K562 (cell line): Measurements from ENCODE around the gene MAGI2. TPM values are rescaled to one million over a fixed set of nuclear protein-coding genes. Genes with fewer than 3 reads are reported as not detected.

Experiments used
- ATAC-seq: fragments of 200-7000 bp; cut with Tn5 transposase; 3 replicates; pipeline ENCODE4 v1.9.1; 2020; ENCODE audit warnings: moderate library complexity
- BruUV-seq: library from RNA; stranded (reverse); fragments of 400-500 nt; replicated peaks from 2 replicates; lab custom pipeline; 2021; lab: Mats Ljungman, UMichigan
- CTCF ChIA-PET: fragments of 300-600 bp; formaldehyde crosslinking; extraction: SDS; loops from one replicate; lab custom pipeline; 2021; ENCODE audit warnings: low intra/inter-chr PET ratio; lab: Yijun Ruan, JAX
- POLR2A ChIA-PET: fragments of 300-600, 350-650 bp; sonication (Branson Sonifier 250); formaldehyde crosslinking; extraction: SDS; loops from one replicate; lab custom pipeline; 2021; ENCODE audit warnings: antibody characterized with exemption, inconsistent platforms; lab: Yijun Ruan, JAX
- DNase-seq, 4 experiments: peaks; one replicate each; pipeline versions ENCODE4 v3.0.0 to v3.0.0-alpha.2; 2011 to 2018; ENCODE audit warnings: low spot score in 3 of 4, mixed read lengths in 3 of 4; ENCODE audit errors: extremely low read depth in 1 of 4
- FAIRE-seq: peaks from 2 replicates; lab custom pipeline; 2011; peaks lifted over from hg19 to GRCh38; lab: Jason Lieb, UNC
- H2AFZ ChIP-seq: 2 replicates; pipeline ENCODE4 v1.6.0; 2011; ENCODE audit warnings: low read depth, low read length, control low read depth, inconsistent platforms
- H3K27ac ChIP-seq: fragments of 200-600 bp; 3 replicates; pipeline ENCODE4 v1.8.0; 2011; ENCODE audit warnings: low read depth, mild to moderate bottlenecking, control low read depth, inconsistent platforms, low read length, moderate library complexity, mixed read lengths; ENCODE audit errors: extremely low read depth
- H3K27me3 ChIP-seq, 2 experiments: fragments of 300-600 bp in 1 of 2; 2 replicates in 1 of 2; 3 replicates in 1 of 2; pipeline versions ENCODE4 v1.6.0 to v1.8.0; 2011; ENCODE audit warnings: inconsistent platforms in 2 of 2, low read length in 2 of 2, mild to moderate bottlenecking in 1 of 2, mixed read lengths in 1 of 2, moderate library complexity in 1 of 2; ENCODE audit not compliant: control insufficient read depth in 2 of 2, insufficient read depth in 2 of 2
- H3K36me3 ChIP-seq: fragments of 300-600 bp; 3 replicates; pipeline ENCODE4 v1.8.0; 2011; ENCODE audit warnings: mild to moderate bottlenecking, low read length, inconsistent platforms; ENCODE audit not compliant: control insufficient read depth, insufficient read depth
- H3K4me1 ChIP-seq, 2 experiments: fragments of 200-600 bp in 1 of 2; replicated peaks in 1 of 2; 2 replicates in 1 of 2; 3 replicates in 1 of 2; pipeline versions ENCODE4 v1.5.1 to v1.8.0; 2011; ENCODE audit warnings: inconsistent platforms in 2 of 2, low read length in 2 of 2, mild to moderate bottlenecking in 1 of 2, mixed read lengths in 1 of 2, moderate library complexity in 1 of 2; ENCODE audit not compliant: control insufficient read depth in 2 of 2, insufficient read depth in 2 of 2
- H3K4me2 ChIP-seq: 2 replicates; pipeline ENCODE4 v1.6.1; 2011; ENCODE audit warnings: low read length, control low read depth, inconsistent platforms, mixed read lengths; ENCODE audit not compliant: insufficient read depth
- H3K4me3 ChIP-seq: fragments of 200-600 bp; sonication (generic), shearing (Covaris generic); 2 replicates; pipeline ENCODE4 v1.5.1; 2016; ENCODE audit warnings: control low read depth, inconsistent platforms
- H3K79me2 ChIP-seq: fragments of 200-600 bp; 3 replicates; pipeline ENCODE4 v1.8.0; 2011; ENCODE audit warnings: low read length, inconsistent platforms; ENCODE audit not compliant: control insufficient read depth, insufficient read depth
- H3K9ac ChIP-seq, 2 experiments: 2 replicates each; pipeline versions ENCODE4 v1.6.0 to v1.6.1; 2011; ENCODE audit warnings: low read depth in 2 of 2, low read length in 2 of 2, control low read depth in 1 of 2, inconsistent platforms in 1 of 2, mild to moderate bottlenecking in 1 of 2, mixed read lengths in 1 of 2; ENCODE audit not compliant: insufficient read depth in 1 of 2
- H3K9me1 ChIP-seq: one replicate; pipeline ENCODE4 v1.6.0; 2011; ENCODE audit warnings: inconsistent platforms, mild to moderate bottlenecking, low read length, moderate library complexity; ENCODE audit not compliant: control insufficient read depth, insufficient read depth
- H3K9me3 ChIP-seq: replicated peaks from 2 replicates; pipeline ENCODE4 v1.5.1; 2011; ENCODE audit warnings: low read depth, low read length, inconsistent platforms; ENCODE audit not compliant: control insufficient read depth, insufficient read depth
- H4K20me1 ChIP-seq: replicated peaks from 2 replicates; pipeline ENCODE4 v1.6.1; 2011; ENCODE audit warnings: low read length, inconsistent platforms, mixed read lengths; ENCODE audit not compliant: control insufficient read depth, insufficient read depth
- BRD9 ChIP-seq: fragments of 450-650 bp; IDR thresholded peaks from 2 replicates; pipeline ENCODE4 v1.6.1; 2018; ENCODE audit warnings: low read depth; ENCODE audit not compliant: partially characterized antibody
- C11orf30 ChIP-seq: fragments of 450-650 bp; IDR thresholded peaks from 2 replicates; pipeline ENCODE4 v1.6.1; 2016; ENCODE audit warnings: low read depth, mild to moderate bottlenecking
- FOXJ2 ChIP-seq: fragments of 200-800 bp; sonication (Bioruptor generic); IDR thresholded peaks from 2 replicates; pipeline ENCODE4 v1.6.1; 2016; ENCODE audit warnings: missing genetic modification characterization, missing compliant biosample characterization
- HDAC1 ChIP-seq, 2 experiments: fragments of 450-650 bp; IDR thresholded peaks; 2 replicates each; pipeline ENCODE4 v1.6.1; 2016 to 2017; ENCODE audit warnings: inconsistent platforms in 1 of 2, mild to moderate bottlenecking in 1 of 2, moderate library complexity in 1 of 2
- LEF1 ChIP-seq: fragments of 450-650 bp; IDR thresholded peaks from 2 replicates; pipeline ENCODE4 v1.6.1; 2016; ENCODE audit warnings: mild to moderate bottlenecking
- MYBL2 ChIP-seq, 2 experiments: fragments of 450-650 bp in 1 of 2; sonication (generic) in 1 of 2; formaldehyde crosslinking in 1 of 2; IDR thresholded peaks; 2 replicates each; pipeline versions ENCODE4 v1.6.1 to v1.8.1; 2017 to 2022; ENCODE audit warnings: borderline replicate concordance in 1 of 2, inconsistent platforms in 1 of 2, low read depth in 1 of 2, mild to moderate bottlenecking in 1 of 2, missing genetic modification reagents in 1 of 2, moderate library complexity in 1 of 2
- NCOA1 ChIP-seq: fragments of 450-650 bp; IDR thresholded peaks from 2 replicates; pipeline ENCODE4 v1.6.1; 2016; ENCODE audit warnings: low read depth
- NELFE ChIP-seq: IDR thresholded peaks from 2 replicates; pipeline ENCODE4 v1.6.1; 2011; ENCODE audit warnings: mild to moderate bottlenecking; ENCODE audit not compliant: insufficient read depth, insufficient read length
- NR1H2 ChIP-seq: sonication (generic); formaldehyde crosslinking; IDR thresholded peaks from 2 replicates; pipeline ENCODE4 v1.4.0; 2020; ENCODE audit warnings: mild to moderate bottlenecking, missing genetic modification reagents
- PHF21A ChIP-seq: fragments of 450-650 bp; IDR thresholded peaks from 2 replicates; pipeline ENCODE4 v1.6.1; 2017; ENCODE audit warnings: low read depth, borderline replicate concordance
- POU5F1 ChIP-seq: fragments of 150-350 bp; IDR thresholded peaks from 2 replicates; pipeline ENCODE4 v1.6.1; 2014; ENCODE audit warnings: borderline replicate concordance, low read length, low read depth, mild to moderate bottlenecking; ENCODE audit not compliant: partially characterized antibody
- SMAD1 ChIP-seq: fragments of 150-350 bp; IDR thresholded peaks from 2 replicates; pipeline ENCODE4 v1.6.1; 2014; ENCODE audit warnings: low read length, low read depth; ENCODE audit not compliant: partially characterized antibody
- STAT6 ChIP-seq: sonication (generic); formaldehyde crosslinking; IDR thresholded peaks from 2 replicates; pipeline ENCODE4 v1.8.1; 2023; ENCODE audit warnings: mild to moderate bottlenecking, missing genetic modification reagents
- TAF15 ChIP-seq: fragments of 200-400 bp; formaldehyde crosslinking; IDR thresholded peaks from 2 replicates; pipeline ENCODE4 v1.6.1; 2017; ENCODE audit warnings: mild to moderate bottlenecking, low read depth, low read length, moderate library complexity
- U2AF2 ChIP-seq: fragments of 200-400 bp; formaldehyde crosslinking; optimal IDR thresholded peaks from 2 replicates; pipeline ENCODE3; 2017; ENCODE audit warnings: low read depth, mild to moderate bottlenecking, low read length
- WGBS: fragments of 100-300 bp; shearing (Covaris generic); methylation state at CpG from one replicate; pipeline ENCODE4 v1.1.6; 2016; ENCODE audit warnings: low coverage, mixed read lengths; ENCODE audit not compliant: insufficient coverage; ENCODE audit errors: missing lambda C conversion rate; 5-methylcytosine and 5-hydroxymethylcytosine counted together
- in situ Hi-C: fragments of 300-500 bp; cut with MboI; formaldehyde crosslinking; loops from 4 replicates; pipeline ENCODE4 v1.15.0; 2018; ENCODE audit warnings: inconsistent platforms, mixed read lengths
- intact Hi-C: fragments of 100-400 bp; cut with micrococcal nuclease; formaldehyde crosslinking; loops from 2 replicates; pipeline ENCODE4 v1.14.2; 2022
- polyA plus RNA-seq, 8 experiments: library from polyadenylated mRNA; depleted of rRNA in 4 of 8; stranded (reverse) in 5 of 8; unstranded in 3 of 8; fragments of >200 nt; fragmentation: Nextera tagmentation in 2 of 8; fragmentation: Illumina TruSeq in 1 of 8; extraction: Ambion mirVana in 2 of 8; extraction: Trizol in 1 of 8; gene quantifications; 2 replicates each; pipeline versions ENCODE4 v1.2.1 to v1.2.3, GENCODE V29; 2011 to 2014; ENCODE audit warnings: inconsistent platforms in 1 of 8, missing spikeins in 1 of 8
- total RNA-seq, 7 experiments: library from RNA; depleted of rRNA in 6 of 7; stranded (reverse); fragments of >200 nt in 6 of 7; fragmentation: Illumina TruSeq in 2 of 7; extraction: Trizol in 2 of 7; gene quantifications; 2 replicates each; pipeline versions ENCODE4 v1.2.1 to v1.2.3, GENCODE V29; 2011 to 2021; ENCODE audit warnings: low replicate concordance in 1 of 7
- TF ChIP-seq, protein P1 (sequence below): fragments of 250-450 bp; sonication (Bioruptor Pico); IDR thresholded peaks from 2 replicates; pipeline ENCODE4 v1.4.0; 2020

The MAGI2 gene
- total and polyA plus RNA-seq, 9 of the 15 experiments (the other 6 are each of a cell fraction or from before 2014, with no cell fraction given): 0.27 to 1.4 (median 0.70) TPM

GRCh38 chr7:78747592-78747991 lies 705.9 kb downstream of the MAGI2 start:
- Histone ChIP-seq H3K9me1 (no peaks in the 10 kb centered on the region), H3K4me3 (no peak overlapping the region), H3K9ac (no peak overlapping the region), H3K4me1 (no peaks in the 10 kb centered on the region), H3K27me3 (no peaks in the 10 kb centered on the region), H3K79me2 (no peaks in the 10 kb centered on the region), H4K20me1 (no peaks in the 10 kb centered on the region), H3K27ac (no peak overlapping the region), H3K4me2 (no peak overlapping the region), H2AFZ (no peak overlapping the region), H3K9me3 (no peaks in the 10 kb centered on the region), H3K36me3 (no peaks in the 10 kb centered on the region)
- BruUV-seq: no TSS peak
- ChIA-PET POLR2A (no interaction called here), CTCF (no interaction called here)
- in situ Hi-C loops: no loop called here
- WGBS: 7% methylated on average over 3 of the region's 3 CpGs
- intact Hi-C loops: no loop called here
- ATAC-seq (no peak), DNase-seq (no peak), FAIRE-seq (no peak)
- no peak for TF ChIP-seq LEF1
- TF ChIP-seq TAF15: no peak
- no peak for TF ChIP-seq MYBL2 (IDR thresholded peaks at IDR 0.05; ENCODE audit: low read depth)
- TF ChIP-seq MYBL2 (CRISPR knock-in tag; IDR thresholded peaks at IDR 0.05; ENCODE audit: borderline replicate concordance): no peak
- TF ChIP-seq C11orf30: no peak
- no peak for TF ChIP-seq U2AF2
- no peak for TF ChIP-seq PHF21A
- TF ChIP-seq NELFE: no peak
- TF ChIP-seq SMAD1: no peak
- no peak for TF ChIP-seq FOXJ2 (tag)
- no peak for TF ChIP-seq HDAC1 (IDR thresholded peaks at IDR 0.05)
- TF ChIP-seq BRD9: no peak
- TF ChIP-seq NCOA1: no peak
- TF ChIP-seq, protein P1, sequence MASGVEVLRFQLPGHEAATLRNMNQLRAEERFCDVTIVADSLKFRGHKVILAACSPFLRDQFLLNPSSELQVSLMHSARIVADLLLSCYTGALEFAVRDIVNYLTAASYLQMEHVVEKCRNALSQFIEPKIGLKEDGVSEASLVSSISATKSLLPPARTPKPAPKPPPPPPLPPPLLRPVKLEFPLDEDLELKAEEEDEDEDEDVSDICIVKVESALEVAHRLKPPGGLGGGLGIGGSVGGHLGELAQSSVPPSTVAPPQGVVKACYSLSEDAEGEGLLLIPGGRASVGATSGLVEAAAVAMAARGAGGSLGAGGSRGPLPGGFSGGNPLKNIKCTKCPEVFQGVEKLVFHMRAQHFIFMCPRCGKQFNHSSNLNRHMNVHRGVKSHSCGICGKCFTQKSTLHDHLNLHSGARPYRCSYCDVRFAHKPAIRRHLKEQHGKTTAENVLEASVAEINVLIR: no peak
- no peak for TF ChIP-seq STAT6
- no peak for TF ChIP-seq POU5F1
- TF ChIP-seq NR1H2 (CRISPR knock-in tag): no peak
